Thoracic aorta endothelial cell (primary cell): ENCODE results near the gene C7orf25. TPM values are rescaled to one million over a fixed set of nuclear protein-coding genes. Genes with fewer than 3 reads are reported as not detected.

Experiments used
- total RNA-seq: library from RNA; depleted of rRNA; stranded (reverse); fragments of >200 nt; gene quantifications from 2 replicates; pipeline ENCODE4 v1.2.3, GENCODE V29; 2012

C7orf25 gene
- total RNA-seq = 7.0 and 8.5 TPM in 2 replicates

DNA sequence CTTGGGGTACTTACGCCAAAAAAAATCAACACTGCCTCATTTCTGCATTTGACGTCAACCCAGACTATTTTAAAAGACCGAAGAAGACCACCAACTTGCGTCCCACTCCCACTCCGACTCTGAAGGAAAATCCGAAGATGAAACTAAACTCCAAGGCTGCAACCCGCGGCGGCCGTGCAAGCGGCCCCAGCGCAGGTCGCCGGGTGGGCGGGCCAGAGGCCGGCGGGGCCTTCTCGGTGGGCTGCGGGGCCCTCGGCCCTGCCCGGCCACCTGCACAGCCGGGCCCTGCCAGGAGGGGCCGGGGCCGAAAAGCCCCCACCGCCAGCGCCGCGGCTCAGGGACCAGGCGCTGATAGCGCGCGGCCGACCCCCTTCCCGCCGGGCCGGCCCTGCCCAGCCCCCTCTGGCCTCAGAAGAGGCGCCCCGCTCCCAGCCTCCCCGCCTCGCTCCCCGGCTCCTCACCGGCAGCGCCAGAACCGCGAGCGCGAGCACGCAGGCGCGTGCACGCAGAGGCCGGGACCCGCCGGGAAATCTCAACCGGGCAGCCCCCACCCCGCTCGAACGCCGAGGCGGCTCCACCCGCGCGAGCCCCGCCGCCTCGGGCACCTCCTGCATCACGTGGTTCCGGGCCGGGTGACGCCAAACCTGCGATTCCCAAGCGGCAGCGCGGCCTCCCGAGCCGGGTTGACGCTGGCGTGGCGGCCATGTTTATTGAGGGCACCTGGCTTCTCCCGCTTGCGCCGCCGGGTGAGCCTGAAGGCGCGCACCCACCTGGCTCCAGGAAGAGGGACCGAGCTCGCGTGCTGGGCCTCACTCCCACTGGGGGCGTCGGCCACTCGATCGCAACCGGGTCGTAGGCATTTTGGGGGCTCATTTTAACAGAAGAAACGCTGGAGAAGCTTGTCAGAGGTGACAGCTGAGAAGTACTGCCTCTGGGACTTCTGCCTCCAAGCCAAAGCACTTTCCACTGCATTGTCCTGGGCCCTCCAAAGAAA lies at the start of gene C7orf25:
TSS of gene C7orf25 (minus strand) at position 617 of the 994 bp plus-strand sequence. CDS start 1,170 bp downstream, outside the sequence.

GRCh38 chr7:42931834-42932651 lies 20.2 kb upstream of the C7orf25 start, which contains the start of the genes MRPL32 and PSMA2:
Gene MRPL32 (plus strand): TSS chr7:42932376. CDS start chr7:42932387, 11 bp downstream.
Gene PSMA2 (minus strand): TSS chr7:42932174. CDS start chr7:42932158, 16 bp downstream.

Other genes with a start within 250 kb of the C7orf25 start
- gene PSMA2, start 20.1 kb upstream of the C7orf25 start, total RNA-seq = 147 and 159 TPM in 2 replicates
- gene MRPL32, start 20.3 kb upstream of the C7orf25 start, total RNA-seq = 81.9 and 90.7 TPM in 2 replicates
- gene HECW1, start 200.6 kb upstream of the C7orf25 start, total RNA-seq = not detected in 2 replicates